ENCODE measurements around the gene KNL1. TPM values are rescaled to one million over a fixed set of nuclear protein-coding genes. Genes with fewer than 3 reads are reported as not detected.

The KNL1 gene
- total RNA-seq, 1 experiment from 2014 or later = 19.7 TPM

- Histone ChIP-seq H3K23ac (ENCODE audit: insufficient read length, low read depth, low read length) (no peak overlapping the region), H3K4me2 (ENCODE audit: insufficient read depth, insufficient read length, low read length) (no peak overlapping the region), H2BK15ac (ENCODE audit: low read depth, low read length) (no peak overlapping the region), H4K5ac (ENCODE audit: insufficient read length, low read depth, low read length) (no peak overlapping the region), H4K91ac (ENCODE audit: insufficient read length, low read depth, low read length) (no peak overlapping the region), H3K23me2 (ENCODE audit: insufficient read length, low read depth, low read length, poor library complexity, severe bottlenecking) (peaks cover 3% of the 10 kb centered on the region), H3K27ac (ENCODE audit: insufficient read length, low read depth, low read length) (no peak overlapping the region), H3K14ac (ENCODE audit: insufficient read depth, low read length) (no peak overlapping the region), H3K9ac (ENCODE audit: extremely low read depth, insufficient read length, low read length) (no peak overlapping the region), H2BK5ac (ENCODE audit: insufficient read length, low read length) (no peak overlapping the region), H2AFZ (ENCODE audit: low read length) (no peak overlapping the region), H2BK20ac (ENCODE audit: low read depth, low read length, poor library complexity, severe bottlenecking) (no peak overlapping the region), H3K4me1 (ENCODE audit: insufficient read depth, low read length) (no peaks in the 10 kb centered on the region), H2BK120ac (ENCODE audit: low read depth, low read length, poor library complexity, severe bottlenecking) (no peak overlapping the region), H3K56ac (ENCODE audit: insufficient read length, low read depth, low read length) (no peak overlapping the region), H2BK12ac (ENCODE audit: insufficient read length, low read depth, low read length) (no peak overlapping the region), H4K20me1 (ENCODE audit: control insufficient read depth, insufficient read depth, insufficient read length) (no peaks in the 10 kb centered on the region), H3K4ac (ENCODE audit: low read depth, low read length) (no peak overlapping the region), H3K79me2 (ENCODE audit: insufficient read depth, low read length) (peaks cover 1% of the 10 kb centered on the region; the same call in 1 of the 2 replicates), H3K79me1 (ENCODE audit: insufficient read depth, low read depth, low read length, poor library complexity, severe bottlenecking) (no peaks in the 10 kb centered on the region), H3T11ph (ENCODE audit: low read length) (no peak overlapping the region), H2AK5ac (ENCODE audit: insufficient read length, low read length) (no peak overlapping the region), H3K27me3 (ENCODE audit: insufficient read depth, low read length) (no peaks in the 10 kb centered on the region), H4K8ac (replicated peaks; ENCODE audit: insufficient read length, low read depth, low read length) (no peak overlapping the region), H3K9me3 (ENCODE audit: control insufficient read depth, low read depth, low read length) (no peaks in the 10 kb centered on the region), H3K18ac (ENCODE audit: insufficient read length, low read depth, low read length) (no peak overlapping the region)
- peaks cover 14 to 23% of the 10 kb centered on the region in 2 experiments for H3K4me1 Mint-ChIP-seq
- H3K36me3 Mint-ChIP-seq (ENCODE audit: insufficient read depth in 1 of 3, low read depth in 3 of 3) = peaks cover 0 to 3% (median 1%) of the 10 kb centered on the region in 3 experiments; a peak in 2 of 7 replicates
- no peaks in the 10 kb centered on the region for H3K9me3 Mint-ChIP-seq
- DNase-seq = no peak
- no peak overlapping the region for H3K27ac Mint-ChIP-seq
- no peak for TF ChIP-seq CTCF (conservative IDR thresholded peaks at IDR 0.05)
- H3K4me3 Mint-ChIP-seq = peak overlapping the region; percentile 26 to 95; a peak in 3 of 5 replicates
- peaks cover 2% of the 10 kb centered on the region; the same call in 1 of the 2 replicates for H3K27me3 Mint-ChIP-seq (ENCODE audit: low read depth)
Measured at GRCh38 chr15:40563426-40563825, 30.6 kb upstream of the KNL1 start.
